Measurements from ENCODE around the gene DBP.
"Not testable (repeated sequence)": the region's sequence is repeated elsewhere in the genome, so short reads cannot be mapped to it uniquely, and the experiment has no call there.

Gene DBP

DNA sequence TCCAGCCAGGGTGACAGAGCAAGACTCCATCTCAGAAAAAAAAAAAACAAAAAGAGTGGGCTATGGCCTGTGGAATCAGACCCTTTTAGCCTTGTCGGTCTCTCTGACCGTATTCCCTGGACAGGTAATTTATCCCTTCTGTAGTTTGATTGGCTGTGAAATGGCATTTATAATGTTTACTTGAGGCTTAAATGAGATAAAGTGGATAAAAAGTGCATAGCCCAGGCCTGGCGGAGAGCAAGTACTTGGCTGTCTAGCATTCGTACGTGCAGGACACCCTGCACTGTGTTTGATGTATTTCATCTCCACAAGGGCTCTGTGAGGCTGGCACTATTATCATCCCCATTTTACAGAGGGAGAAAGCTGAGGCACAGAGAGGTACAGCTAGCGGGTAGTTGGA, 28.6 kb upstream of the DBP start:
- DNase-seq, result no peak

DNA sequence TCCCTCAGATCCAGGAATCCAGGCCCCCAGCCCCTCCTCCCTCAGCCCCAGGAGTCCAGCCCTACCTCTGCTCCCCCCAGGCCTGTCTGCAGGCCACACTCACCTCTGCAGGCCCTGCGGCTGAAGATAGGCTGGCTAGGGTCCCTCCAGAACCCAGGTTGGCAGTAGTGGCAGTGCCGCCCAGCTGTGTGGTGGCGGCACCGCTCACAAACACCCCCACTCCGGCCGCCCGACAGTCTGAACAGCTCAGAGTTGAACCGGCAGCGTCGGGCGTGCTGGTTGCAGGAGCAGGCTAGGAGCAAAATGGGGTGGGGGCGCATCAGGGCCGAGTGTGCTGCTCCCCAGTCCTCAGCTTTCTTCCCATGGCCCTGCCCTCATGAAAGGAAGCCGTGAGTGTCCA, 27.3 kb upstream of the DBP start:
- DNase-seq, result no peak

DNA sequence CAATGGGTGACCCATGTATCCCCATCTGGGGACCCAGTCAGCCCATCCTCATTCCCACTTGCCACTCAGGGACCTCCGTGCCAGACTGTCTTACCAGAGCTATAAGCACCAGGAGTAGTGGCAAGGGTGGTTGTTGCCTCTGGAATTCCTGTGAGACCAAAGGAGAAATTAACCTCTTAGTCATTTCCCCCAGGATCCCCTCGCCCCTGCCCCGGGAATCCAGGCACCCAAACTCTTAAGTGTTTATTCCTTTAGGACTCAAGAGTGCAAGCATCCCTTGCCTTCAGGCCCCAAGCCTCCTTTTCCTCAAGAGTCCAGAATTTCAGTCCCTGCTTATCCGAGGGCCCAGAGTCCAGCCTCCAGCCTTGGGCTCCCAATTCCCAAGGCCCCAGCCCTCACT, 26.5 kb upstream of the DBP start:
- DNase-seq, result no peak

DNA sequence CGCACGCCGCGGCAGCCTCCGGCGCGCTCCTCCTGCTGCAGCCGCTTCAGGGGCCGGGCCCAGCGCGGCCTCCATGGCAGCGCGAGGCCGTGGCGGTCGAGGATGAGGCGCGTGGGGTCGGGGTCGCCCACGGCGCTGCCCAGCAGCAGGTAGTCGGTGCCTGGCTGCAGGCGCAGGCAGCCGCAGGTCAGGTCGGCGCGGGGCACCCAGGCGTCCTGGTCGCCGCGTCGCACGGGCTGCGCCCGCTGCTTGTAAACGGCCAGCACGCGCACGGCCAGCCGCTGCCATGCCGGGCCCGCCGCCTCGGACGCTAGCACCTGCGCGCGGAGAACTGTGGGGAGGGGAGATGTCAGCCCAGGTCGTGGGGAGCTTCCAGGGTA, 24.5 kb upstream of the DBP start:
- no peak for DNase-seq

DNA sequence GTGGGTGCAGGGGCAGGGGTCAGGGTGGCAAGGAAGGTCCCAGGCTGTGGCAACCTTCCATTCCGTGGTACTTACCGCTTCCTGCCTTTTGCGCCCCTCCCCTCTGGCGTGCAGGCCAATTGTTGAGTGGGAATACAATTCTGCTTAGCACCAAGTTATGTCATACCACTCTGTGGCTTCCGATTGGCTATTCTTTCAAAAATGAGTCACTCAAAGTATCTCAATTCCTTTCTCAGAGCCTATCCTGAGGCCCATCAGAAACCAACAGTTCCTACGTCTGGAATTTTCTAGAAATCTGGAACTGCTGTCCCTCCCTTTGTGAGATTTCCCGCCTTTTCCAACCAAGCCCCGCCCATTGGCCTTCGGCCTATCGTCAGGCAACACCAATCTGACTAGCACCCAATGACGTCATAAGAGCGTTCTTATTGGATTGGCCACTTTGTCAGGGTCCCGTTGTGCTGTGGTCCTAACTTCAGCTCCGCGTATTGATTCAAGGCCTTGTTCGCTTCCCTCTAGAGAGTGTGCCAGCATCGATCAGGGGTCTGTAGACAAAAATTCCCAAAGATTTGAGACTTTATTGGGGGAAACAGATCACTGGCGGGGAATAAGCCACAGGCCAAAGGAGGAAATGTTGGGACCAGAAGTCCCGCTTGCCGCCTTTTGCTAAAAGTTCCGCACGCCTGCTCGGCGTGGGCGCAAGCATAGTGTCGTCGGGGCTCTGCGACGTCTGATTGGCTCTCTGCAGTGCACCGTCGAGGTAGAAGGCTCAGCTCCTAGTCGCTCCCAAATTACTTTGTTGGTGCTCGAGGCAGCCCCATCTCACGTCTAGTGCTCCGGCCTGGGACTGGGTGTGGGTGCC, 23.9 kb upstream of the DBP start:
- no peak for DNase-seq

DNA sequence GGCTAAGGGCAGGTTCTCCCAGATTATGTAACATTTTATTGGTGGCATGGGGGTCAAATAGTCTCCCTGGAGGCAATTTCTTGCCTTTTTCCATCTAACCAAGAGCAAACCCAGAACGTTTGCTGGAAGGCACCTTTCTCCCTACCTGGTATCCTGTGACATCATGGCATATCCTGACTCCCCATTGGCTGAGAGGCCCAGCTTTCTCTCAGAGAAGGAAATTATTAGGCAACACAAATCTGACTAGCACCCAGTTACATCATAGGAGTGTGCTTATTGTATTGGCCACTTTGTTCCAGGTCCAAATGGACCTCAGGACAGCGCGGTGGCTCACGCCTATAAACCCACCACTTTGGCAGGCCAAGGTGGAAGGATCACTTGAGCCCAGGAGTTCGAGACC, 22.6 kb upstream of the DBP start:
- DNase-seq, result no peak

DNA sequence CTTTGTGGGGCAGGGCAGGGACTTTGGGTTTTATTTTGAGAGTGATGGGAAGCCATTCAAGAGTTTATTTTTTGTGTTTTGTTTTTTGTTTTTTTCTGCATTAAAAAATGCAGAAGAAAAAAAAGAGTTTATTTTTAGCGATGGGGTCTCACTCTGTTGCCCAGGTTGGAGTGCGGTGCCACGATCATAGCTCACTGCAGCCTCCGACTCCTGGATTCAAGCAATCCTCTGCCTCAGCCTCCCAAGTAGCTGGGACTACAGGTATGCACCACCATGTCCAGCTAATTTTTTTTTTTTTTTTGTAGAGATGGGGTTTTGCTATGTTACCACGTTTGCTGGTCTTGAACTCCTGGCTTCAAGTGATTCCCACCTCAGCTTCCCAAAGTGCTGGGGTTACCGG, 21.3 kb upstream of the DBP start:
- DNase-seq, result no peak

DNA sequence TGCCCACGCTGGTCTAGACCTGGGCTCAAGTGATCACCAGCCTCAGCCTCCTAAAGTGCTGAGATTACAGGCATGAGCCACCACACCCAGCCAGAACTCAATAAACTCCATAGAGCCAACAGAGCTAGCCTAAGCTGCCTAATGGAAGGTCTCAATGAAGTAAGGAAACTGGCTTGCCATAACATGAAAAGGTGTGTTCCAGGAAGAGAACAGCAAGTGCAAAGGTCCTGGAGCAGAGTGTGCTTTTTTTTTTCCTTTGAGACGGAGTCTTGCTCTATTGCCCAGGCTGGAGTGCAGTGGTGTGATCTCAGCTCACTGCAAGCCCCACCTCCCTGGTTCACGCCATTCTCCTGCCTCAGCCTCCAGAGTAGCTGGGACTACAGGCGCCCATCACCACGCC, 20.6 kb upstream of the DBP start:
- not testable (repeated sequence) for DNase-seq

DNA sequence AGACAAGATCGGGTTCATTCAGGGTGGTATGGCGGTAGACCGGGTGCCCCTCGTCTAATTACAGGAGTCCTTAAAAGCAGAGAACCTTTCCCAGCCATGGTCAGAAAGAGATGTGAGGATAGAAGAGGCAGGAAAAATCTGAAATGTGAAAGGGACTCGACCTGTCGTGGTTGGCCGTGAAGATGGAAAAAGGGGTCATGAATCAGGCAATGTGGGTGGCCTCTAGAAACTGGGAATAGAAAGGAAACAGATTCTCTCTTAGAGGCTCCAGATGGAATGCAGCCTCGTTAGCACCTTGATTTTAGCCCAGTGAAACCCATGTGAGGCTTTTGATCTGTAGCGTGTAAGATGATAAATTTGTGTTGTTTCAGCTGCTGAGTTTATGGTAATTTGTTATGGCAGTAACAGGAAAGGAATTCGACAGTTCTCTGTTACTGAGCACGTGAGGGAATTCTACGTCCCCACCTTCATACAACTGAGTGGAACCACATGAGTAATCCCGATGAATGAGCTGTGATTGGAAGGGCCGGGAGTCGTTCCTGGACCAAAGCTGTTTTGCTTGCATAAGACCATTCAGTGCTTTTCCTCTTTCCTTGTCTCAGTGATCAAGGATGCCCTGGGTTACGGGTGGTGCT, 19.8 kb upstream of the DBP start:
- DNase-seq, result no peak

DNA sequence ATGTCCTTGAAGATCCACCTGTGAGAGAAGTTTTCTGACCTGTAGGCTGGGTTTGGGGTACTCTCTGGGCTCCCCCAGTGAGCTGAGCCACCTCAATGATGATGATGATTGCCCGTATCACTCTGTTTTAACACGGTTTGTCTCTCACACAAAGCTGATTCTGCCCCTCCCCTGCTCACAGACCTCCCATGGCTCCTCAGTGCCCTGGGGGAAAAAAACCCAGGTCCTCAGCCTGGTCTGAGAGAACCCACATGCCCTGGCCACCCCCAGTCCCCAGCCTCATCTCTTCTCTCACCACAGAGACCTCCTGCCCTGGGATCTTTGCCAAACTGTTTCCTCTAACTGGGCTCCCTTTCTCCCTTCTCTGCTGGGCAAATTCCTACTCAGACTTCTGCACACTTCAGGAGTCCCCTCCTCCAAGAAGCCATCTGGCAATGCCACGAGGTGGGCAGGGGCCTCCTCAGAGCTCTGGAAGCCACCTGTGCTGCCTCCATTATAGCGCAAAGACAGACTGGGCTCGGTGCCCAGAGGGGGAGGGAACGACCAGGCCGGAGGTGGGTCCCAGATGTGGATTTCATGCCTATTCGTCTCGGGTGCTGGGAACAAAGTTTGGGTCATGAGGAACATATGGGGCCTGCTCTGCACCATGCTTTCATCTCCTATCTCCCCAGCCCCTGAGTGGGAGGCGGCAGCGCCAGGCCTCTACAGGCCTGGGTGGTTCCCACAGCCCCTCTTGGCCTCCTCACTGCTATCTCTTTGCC, 17.3 kb upstream of the DBP start:
- DNase-seq, result peak; percentile 11

DNA sequence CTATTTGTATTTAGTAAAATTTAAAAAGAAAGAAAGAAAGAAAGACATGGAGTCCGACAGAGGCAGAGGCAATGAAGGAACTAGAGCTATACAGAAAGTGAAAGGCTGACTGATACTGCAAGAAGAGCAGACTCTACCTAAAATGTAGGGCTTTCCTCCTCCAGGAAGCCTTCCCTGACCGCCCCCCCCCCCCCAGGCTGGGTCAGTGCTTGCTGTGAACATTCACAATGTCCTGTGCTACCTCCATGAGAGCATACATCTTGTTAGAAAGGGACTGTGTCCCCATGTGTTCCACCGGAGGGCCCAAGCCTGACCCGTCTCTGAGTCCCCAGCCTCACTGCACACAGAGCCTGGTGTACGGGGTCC, 14.5 kb upstream of the DBP start:
- no peak for DNase-seq

DNA sequence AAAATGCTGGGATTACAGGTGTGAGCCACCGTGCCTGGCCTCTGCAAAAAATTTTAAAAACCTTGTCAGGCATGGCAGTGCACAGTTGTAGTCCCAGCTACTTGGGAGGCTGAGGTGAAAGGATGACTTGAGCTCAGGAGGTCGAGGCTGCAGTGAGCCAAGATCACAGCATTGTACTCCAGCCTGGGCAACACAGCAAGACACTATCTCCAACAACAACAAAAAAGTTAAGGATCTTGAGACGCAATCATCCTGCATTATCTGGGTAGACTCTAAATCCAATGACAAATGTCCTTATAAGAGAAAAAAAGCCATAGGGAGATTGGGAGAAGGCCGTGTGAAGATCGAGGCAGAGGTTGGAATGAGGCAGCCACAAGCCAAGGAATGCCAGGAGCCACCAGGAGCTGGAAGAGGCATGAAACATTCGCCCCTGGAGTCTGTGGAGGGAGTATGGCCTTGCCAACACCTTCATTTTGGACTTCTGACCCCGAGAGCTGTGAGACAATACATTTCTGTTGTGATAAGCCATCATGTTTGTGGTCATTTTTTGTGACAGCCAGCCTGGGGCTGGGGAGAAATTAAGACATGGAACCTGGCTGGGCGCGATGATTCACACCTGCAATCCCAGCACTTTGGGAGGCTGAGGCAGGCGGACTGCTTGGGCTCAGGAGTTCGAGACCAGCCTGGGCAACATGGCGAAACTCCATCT, 13.9 kb upstream of the DBP start:
- DNase-seq, result no peak

DNA sequence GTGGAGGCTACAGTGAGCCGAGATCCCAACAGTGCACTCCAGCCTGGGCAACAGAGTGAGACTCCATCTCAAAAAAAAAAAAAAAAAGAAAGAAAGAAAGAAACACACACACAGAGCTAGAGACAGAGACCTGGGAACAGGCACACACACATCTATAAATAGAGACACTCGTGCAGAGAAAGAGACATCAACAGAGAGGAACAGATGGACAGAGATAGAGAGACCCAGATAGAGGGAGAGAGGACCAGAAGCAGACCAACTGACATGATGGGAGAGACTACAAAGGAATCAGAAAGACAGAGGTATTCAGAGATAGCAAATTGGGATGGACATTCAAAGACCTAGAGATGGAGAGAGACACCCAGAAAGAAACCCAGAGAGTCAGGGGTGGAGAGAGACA, 11.0 kb upstream of the DBP start:
- no peak for DNase-seq

DNA sequence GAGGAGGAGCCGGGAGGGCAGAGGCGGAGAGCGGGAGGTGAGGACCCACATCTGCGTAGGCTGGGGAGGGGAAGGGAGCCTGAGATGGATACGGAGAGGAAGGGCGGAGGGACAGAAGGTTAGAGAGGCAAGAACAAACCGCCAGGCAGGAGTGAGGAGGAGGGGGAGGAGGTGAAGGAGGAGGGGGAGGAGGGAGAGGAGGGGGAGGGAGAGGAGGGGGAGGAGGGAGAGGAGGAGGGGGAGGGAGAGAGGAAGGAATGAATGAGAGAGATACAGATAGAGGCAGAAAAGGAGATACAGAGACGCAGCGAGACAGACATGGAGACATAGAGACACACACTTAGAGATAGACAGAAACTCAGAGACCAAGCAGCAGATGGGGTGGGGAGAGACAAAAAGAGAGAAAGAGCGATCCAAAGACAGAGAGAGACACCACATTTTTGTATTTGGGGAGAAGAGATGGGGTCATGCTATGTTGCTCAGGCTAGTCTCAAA, 9.6 kb upstream of the DBP start:
- DNase-seq, result no peak

DNA sequence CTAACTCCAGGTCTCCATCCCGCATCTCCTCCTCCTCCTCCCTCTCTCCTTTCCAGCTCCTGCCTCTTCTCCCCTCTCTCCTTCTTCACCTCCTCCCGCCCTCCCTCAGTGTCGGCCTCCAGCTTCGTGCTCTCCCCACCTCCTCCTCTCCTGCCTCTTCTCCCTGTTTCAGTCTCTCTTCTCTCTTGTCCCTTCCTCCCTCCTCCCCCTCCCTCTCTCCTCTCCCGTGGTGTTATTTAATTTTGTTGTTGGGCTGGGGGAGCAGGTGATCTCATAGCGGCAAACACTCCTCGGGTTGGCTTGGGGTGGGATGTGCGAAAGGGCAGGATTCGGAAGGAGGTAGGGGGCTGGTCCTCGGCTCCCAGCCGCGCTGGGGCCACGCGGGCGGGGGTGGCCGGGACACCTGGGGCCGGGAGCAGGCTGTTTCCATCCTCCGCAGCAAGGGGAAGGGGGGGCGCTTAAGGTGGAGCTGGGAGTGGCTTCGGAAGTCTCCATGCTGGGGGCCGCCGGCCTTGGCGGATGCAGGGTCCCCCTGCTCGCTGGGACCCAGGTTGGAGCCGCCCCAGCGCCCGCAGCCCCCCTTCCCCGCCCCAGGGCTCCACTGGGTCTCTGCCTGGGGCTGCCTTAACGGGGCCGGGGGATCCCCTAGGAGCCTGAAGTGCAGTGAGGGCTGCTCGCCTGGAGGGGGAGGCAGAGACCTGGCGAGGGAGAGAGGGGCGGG, 9.0 kb upstream of the DBP start, which contains the start of gene CA11:
Gene CA11 (minus strand): TSS at position 187 of the 721 bp plus-strand sequence. CDS start 555 bp downstream, outside the sequence.
- peak; percentile 93 for DNase-seq

DNA sequence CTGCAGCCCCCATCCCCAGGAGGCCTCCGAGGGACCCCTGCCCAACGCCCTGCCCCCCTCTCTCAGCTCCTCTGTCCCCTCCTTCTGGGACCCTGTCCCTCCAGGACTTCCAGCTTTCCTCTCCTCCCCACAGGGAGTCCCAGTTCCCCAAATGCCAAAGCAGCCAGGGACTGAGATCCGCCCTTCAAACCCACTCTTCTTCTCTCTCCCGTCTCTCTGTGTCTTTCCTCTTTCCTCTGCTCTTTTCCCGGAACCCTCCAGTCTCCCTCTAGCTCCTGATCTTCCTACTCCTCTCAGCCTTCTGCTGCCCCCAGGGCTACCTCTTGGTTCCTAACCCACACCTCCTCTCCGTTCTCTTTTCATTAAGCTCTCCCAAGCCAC, 8.4 kb upstream of the DBP start:
- DNase-seq, result no peak

DNA sequence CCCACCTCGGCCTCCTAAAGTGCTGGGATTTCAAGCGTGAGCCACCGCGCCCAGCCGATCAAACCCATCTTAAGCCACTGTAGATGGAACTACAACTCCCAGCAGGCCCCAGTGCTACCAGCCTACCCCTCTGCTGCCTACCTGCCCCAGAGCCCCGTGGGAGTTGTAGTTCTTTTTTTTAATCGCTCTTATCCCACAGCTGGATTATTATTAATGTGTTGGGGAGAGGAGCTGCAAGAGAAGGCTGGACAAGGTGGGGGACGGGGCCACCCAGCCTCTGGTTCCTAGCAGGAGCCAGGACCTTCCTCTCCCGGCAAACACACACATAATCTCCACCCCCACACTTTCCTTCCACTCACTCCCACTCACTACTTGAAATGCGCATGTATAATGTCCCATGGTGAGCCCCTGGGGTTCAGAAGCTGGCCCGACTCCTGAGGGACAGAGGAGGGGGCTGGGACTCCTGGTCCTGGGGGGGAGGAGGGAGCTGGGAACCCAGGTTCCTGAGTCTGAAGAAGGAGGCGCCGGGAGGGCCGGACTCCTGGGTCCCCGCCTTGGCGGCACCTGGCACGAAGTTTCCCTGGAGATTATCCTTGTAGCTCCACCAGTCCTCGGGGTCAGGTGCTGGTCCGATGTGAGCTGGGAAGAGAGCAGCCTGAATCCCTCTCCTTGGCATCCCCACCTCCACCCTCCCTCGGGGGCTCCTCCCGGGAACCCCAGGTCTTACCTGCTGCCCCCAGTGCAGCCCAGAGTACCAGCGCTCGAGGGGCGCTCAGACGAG, 7.8 kb upstream of the DBP start:
- DNase-seq, result peak; percentile 58

DNA sequence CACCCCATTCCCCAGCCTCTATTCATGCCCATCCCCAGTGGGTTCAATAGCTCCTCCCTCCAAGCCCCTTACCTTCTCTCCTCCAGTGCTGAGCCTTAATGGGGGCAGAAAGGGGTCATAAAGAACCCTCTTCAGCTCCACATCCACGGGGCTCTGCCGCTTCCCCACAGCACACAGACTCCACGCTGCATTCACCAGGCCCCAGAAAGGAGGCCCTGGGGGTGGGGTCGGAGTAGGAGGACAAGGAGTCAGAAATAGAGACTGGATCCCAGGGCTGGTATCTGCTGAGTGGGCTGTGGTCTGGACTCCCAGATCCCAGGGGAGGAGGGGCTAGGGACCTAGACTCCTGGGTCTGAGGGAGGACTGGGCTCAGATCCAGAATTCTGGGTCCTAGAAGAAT, 7.2 kb upstream of the DBP start:
- DNase-seq, result no peak

DNA sequence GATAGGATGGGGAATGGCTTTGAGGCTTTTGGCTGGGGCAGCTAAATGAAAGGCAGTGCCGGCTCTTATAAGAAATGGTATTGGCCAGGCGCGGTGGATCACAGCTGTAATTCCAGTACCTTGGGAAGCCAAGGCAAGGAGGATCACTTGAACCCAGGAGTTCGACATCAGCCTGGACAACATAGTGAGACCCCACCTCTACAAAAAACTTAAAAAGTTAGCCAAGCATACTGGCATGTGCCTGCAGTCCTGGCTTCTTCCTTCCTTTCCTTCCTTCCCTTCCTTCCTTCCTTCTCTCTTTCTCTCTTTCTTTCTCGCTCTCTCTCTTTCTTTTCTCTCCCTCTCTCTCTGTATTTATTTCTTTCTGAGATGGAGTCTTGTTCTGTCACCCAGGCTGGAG, 5.7 kb upstream of the DBP start:
- DNase-seq, result no peak

DNA sequence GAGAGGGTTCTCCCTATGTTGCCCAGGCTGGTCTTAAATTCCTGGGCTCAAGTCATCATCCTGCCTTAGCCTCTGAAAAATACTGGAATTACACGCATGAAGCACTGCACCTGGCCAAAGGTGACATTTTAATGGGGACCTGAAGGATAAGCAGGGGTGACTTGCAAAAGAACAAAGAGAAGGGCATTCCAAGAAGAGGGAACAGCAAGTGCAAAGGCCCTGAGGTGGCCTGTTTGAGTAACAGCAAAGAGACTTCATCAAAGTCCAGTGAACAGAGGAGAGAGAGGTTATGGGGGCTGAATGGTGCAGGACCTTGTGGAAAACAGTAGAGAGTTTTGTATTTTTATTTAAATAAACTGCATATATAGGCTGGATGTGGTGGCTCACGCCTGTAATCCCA, 4.7 kb upstream of the DBP start:
- DNase-seq, result no peak

DNA sequence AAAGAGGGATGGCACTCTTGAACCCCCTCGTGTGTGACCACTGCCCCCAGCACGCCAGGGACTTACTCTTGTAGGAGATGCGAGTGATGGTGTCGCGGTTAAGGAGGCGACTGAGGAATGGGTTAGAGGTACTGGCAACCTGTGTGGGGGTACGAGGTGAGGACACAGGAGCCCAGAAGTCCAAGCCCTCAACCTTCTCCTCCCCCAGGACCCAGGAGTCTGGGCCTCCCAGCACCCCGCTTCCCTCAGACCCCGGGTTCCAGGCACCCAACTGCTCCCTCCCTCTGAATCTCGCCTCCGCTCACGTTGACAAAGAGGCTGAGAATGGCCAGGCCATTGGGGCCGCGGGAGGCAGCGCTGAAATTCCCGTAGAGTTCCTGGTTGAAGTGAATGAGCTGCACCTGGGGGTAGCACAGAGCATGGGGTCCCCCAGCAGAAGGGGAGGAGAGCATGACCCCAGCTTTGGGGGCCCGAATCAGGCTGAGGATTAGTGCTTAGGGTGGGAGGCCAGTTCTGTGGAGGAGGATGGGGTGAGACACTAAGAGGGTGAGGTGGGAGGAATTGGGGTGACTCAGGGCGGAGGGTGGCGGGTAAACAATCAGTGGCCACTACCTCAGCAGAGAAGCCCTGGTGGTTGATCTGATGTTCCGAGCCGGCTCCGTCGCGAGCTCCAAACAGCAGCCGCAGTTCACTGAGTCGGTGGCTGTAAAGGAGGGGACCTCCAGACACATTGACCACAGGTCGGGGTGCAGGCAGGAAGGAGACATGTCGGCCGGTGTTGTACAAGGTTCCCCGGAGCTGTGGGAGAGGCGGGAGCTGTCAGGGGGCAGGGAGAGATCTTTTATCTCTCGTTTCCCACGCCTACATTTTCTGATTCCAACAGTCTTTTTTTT, 2.5 kb upstream of the DBP start:
- no peak for DNase-seq
